NCI-H748 treated with DMSO at 0.1 percent for 48 hours (cell line): Measurements from ENCODE around the gene TSC2.
"Not testable (repeated sequence)": the region's sequence is repeated elsewhere in the genome, so short reads cannot be mapped to it uniquely, and the experiment has no call there.

ENCODE experiments used
- DNase-seq: peaks from one replicate; lab custom pipeline; 2025; lab: John Stamatoyannopoulos, UW

TSC2 gene

GRCh38 chr16:2086812-2087747 lies 39.3 kb downstream of the TSC2 start:
- no peak for DNase-seq

GRCh38 chr16:2087748-2088631 lies 40.2 kb downstream of the TSC2 start:
- no peak for DNase-seq

GRCh38 chr16:2088759-2089358 lies 41.1 kb downstream of the TSC2 start:
- DNase-seq = no peak

- no peak for DNase-seq
Observed at GRCh38 chr16:2089706-2090480, 42.1 kb downstream of the TSC2 start.

- no peak for DNase-seq
Observed at GRCh38 chr16:2090481-2090776, 42.6 kb downstream of the TSC2 start.

- DNase-seq = no peak
Observed at GRCh38 chr16:2090777-2091546, 43.2 kb downstream of the TSC2 start.

- no peak for DNase-seq
Observed at GRCh38 chr16:2091547-2092255, 43.9 kb downstream of the TSC2 start.

- DNase-seq = no peak
Observed at GRCh38 chr16:2092256-2092620, 44.5 kb downstream of the TSC2 start.

- DNase-seq = no peak
Observed at GRCh38 chr16:2092866-2093265, 45.1 kb downstream of the TSC2 start.

GRCh38 chr16:2093793-2094192 lies 46.0 kb downstream of the TSC2 start:
- no peak for DNase-seq

- no peak for DNase-seq
Observed at GRCh38 chr16:2095315-2095853, 47.6 kb downstream of the TSC2 start.

GRCh38 chr16:2095918-2096582 lies 48.3 kb downstream of the TSC2 start:
- DNase-seq = no peak

GRCh38 chr16:2096853-2097595 lies 49.2 kb downstream of the TSC2 start:
- no peak for DNase-seq

- DNase-seq = not testable (repeated sequence)
Observed at GRCh38 chr16:2097689-2098088, 49.9 kb downstream of the TSC2 start.

GRCh38 chr16:2101581-2101980 lies 53.8 kb downstream of the TSC2 start:
- not testable (repeated sequence) for DNase-seq

GRCh38 chr16:2102471-2102870 lies 54.7 kb downstream of the TSC2 start:
- no peak for DNase-seq

- not testable (repeated sequence) for DNase-seq
Observed at GRCh38 chr16:2104464-2104863, 56.7 kb downstream of the TSC2 start.

GRCh38 chr16:2105291-2105690 lies 57.5 kb downstream of the TSC2 start:
- not testable (repeated sequence) for DNase-seq

- DNase-seq = not testable (repeated sequence)
Observed at GRCh38 chr16:2105769-2106168, 58.0 kb downstream of the TSC2 start.
